PC-3 (cell line): ENCODE results near the gene TPO. TPM values are rescaled to one million over a fixed set of nuclear protein-coding genes. Genes with fewer than 3 reads are reported as not detected.

Experiments
- ATAC-seq: fragments of 200-7000 bp; cut with Tn5 transposase; 2 replicates; pipeline ENCODE4 v1.9.1; 2020; ENCODE audit warnings: mild to moderate bottlenecking, moderate library complexity
- BruUV-seq: library from RNA; stranded (reverse); fragments of 400-500 nt; replicated peaks from 2 replicates; lab custom pipeline; 2021; lab: Mats Ljungman, UMichigan
- CTCF ChIA-PET: fragments of 300-600 bp; sonication (Branson Sonifier 250); formaldehyde crosslinking; loops from one replicate; lab custom pipeline; 2022; ENCODE audit warnings: antibody characterized with exemption; lab: Charles Lee
- POLR2A ChIA-PET: fragments of 300-600 bp; sonication (Branson Sonifier 250); formaldehyde crosslinking; loops from one replicate; lab custom pipeline; 2022; ENCODE audit warnings: antibody characterized with exemption; ENCODE audit not compliant: unreplicated experiment; lab: Charles Lee
- DNase-seq: peaks from one replicate; pipeline ENCODE4 v3.0.0-alpha.2; 2015
- H2AFZ ChIP-seq: fragments of 300-600 bp; sonication (generic); 2 replicates; pipeline ENCODE4 v1.6.0; 2016; ENCODE audit warnings: antibody characterized with exemption, low read length
- H3F3A ChIP-seq: fragments of 300-600 bp; sonication (generic); one replicate; pipeline ENCODE4 v1.6.0; 2017; ENCODE audit warnings: antibody characterized with exemption, low read length, control low read depth, mild to moderate bottlenecking; ENCODE audit not compliant: unreplicated experiment
- H3K27ac ChIP-seq: fragments of 300-600 bp; sonication (generic); 2 replicates; pipeline ENCODE4 v1.5.1; 2016; ENCODE audit warnings: mild to moderate bottlenecking, low read length
- H3K27me3 ChIP-seq: fragments of 300-600 bp; sonication (generic); 2 replicates; pipeline ENCODE4 v1.6.1; 2016; ENCODE audit warnings: low read length, mixed read lengths
- H3K36me3 ChIP-seq: fragments of 300-600 bp; sonication (generic); 2 replicates; pipeline ENCODE4 v1.6.1; 2016; ENCODE audit warnings: low read depth, mixed run types, low read length, mixed read lengths
- H3K4me1 ChIP-seq: fragments of 300-600 bp; sonication (generic); 2 replicates; pipeline ENCODE4 v1.5.1; 2016; ENCODE audit warnings: low read length; ENCODE audit not compliant: insufficient read depth
- H3K4me2 ChIP-seq: fragments of 300-600 bp; sonication (generic); 2 replicates; pipeline ENCODE4 v1.6.0; 2016; ENCODE audit warnings: low read length
- H3K4me3 ChIP-seq: fragments of 300-600 bp; sonication (generic); 2 replicates; pipeline ENCODE4 v1.5.1; 2016; ENCODE audit warnings: mild to moderate bottlenecking, low read length, mixed read lengths
- H3K79me2 ChIP-seq: fragments of 300-600 bp; sonication (generic); 2 replicates; pipeline ENCODE4 v1.6.1; 2017; ENCODE audit warnings: low read length, mixed read lengths
- H3K9ac ChIP-seq: fragments of 300-600 bp; sonication (generic); 2 replicates; pipeline ENCODE4 v1.6.0; 2016; ENCODE audit warnings: mild to moderate bottlenecking, low read length
- H3K9me2 ChIP-seq: fragments of 300-600 bp; sonication (generic); replicated peaks from 2 replicates; pipeline ENCODE4 v1.6.1; 2016; ENCODE audit warnings: mixed run types, low read length, mixed read lengths
- H3K9me3 ChIP-seq: fragments of 300-600 bp; sonication (generic); 2 replicates; pipeline ENCODE4 v1.6.1; 2016; ENCODE audit warnings: low read length, mixed read lengths
- H4K20me1 ChIP-seq: fragments of 300-600 bp; sonication (generic); 2 replicates; pipeline ENCODE4 v1.6.1; 2016; ENCODE audit warnings: low read length, mixed read lengths
- EZH2 ChIP-seq: fragments of 300-600 bp; sonication (generic); IDR thresholded peaks from one replicate; pipeline ENCODE4 v1.6.1; 2017; ENCODE audit warnings: antibody characterized with exemption, mild to moderate bottlenecking, low read length; ENCODE audit not compliant: unreplicated experiment
- EZH2phosphoT487 ChIP-seq: fragments of 300-600 bp; sonication (generic); IDR thresholded peaks from 2 replicates; pipeline ENCODE4 v1.6.1; 2018; ENCODE audit warnings: mild to moderate bottlenecking, antibody characterized with exemption, low read length, borderline replicate concordance
- intact Hi-C: fragments of 100-400 bp; cut with micrococcal nuclease; formaldehyde crosslinking; loops from 2 replicates; pipeline ENCODE4 v1.9.0; 2023
- total RNA-seq: library from RNA; depleted of rRNA; stranded (reverse); fragments of >200 nt; gene quantifications from 2 replicates; pipeline ENCODE4 v1.2.3, GENCODE V29; 2014
- TF ChIP-seq, protein P1 (sequence below): fragments of 300-600 bp; sonication (generic); conservative IDR thresholded peaks from 2 replicates; pipeline ENCODE4 v1.5.1; 2017; ENCODE audit warnings: antibody characterized with exemption, low read depth, mild to moderate bottlenecking, low read length

TPO gene
- total RNA-seq, 1 experiment from 2014 or later, result not detected

- Histone ChIP-seq H3K9ac (no peak overlapping the region), H3K79me2 (no peaks in the 10 kb centered on the region), H2AFZ (no peak overlapping the region), H3K4me1 (no peaks in the 10 kb centered on the region), H3F3A (no peaks in the 10 kb centered on the region), H3K27ac (no peak overlapping the region), H3K9me2 (no peaks in the 10 kb centered on the region), H3K4me2 (no peak overlapping the region), H3K9me3 (no peaks in the 10 kb centered on the region), H3K36me3 (no peaks in the 10 kb centered on the region), H3K4me3 (no peak overlapping the region), H3K27me3 (peaks cover 54% of the 10 kb centered on the region), H4K20me1 (no peaks in the 10 kb centered on the region)
- no peak for TF ChIP-seq EZH2phosphoT487
- TF ChIP-seq, protein P1, sequence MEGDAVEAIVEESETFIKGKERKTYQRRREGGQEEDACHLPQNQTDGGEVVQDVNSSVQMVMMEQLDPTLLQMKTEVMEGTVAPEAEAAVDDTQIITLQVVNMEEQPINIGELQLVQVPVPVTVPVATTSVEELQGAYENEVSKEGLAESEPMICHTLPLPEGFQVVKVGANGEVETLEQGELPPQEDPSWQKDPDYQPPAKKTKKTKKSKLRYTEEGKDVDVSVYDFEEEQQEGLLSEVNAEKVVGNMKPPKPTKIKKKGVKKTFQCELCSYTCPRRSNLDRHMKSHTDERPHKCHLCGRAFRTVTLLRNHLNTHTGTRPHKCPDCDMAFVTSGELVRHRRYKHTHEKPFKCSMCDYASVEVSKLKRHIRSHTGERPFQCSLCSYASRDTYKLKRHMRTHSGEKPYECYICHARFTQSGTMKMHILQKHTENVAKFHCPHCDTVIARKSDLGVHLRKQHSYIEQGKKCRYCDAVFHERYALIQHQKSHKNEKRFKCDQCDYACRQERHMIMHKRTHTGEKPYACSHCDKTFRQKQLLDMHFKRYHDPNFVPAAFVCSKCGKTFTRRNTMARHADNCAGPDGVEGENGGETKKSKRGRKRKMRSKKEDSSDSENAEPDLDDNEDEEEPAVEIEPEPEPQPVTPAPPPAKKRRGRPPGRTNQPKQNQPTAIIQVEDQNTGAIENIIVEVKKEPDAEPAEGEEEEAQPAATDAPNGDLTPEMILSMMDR, result no peak
- no peak for TF ChIP-seq EZH2
- ATAC-seq (no peak), DNase-seq (no peak)
- POLR2A ChIA-PET, result no interaction called here
- intact Hi-C loops, result no loop called here
- CTCF ChIA-PET, result no interaction called here
- BruUV-seq, result no TSS peak
These were observed 49.7 kb downstream of the TPO start for GRCh38 chr2:1462994-1463393.

- H3K9me3 ChIP-seq, result peaks cover 3% of the 10 kb centered on the region; the same call in 1 of the 2 replicates
- H3K79me2 ChIP-seq, result no peaks in the 10 kb centered on the region
- ChIA-PET POLR2A (no interaction called here), CTCF (no interaction called here)
- peaks cover 50% of the 10 kb centered on the region for H3K27me3 ChIP-seq
- no peaks in the 10 kb centered on the region for H3K9me2 ChIP-seq
- H2AFZ ChIP-seq, result no peak overlapping the region
- no peak for TF ChIP-seq EZH2phosphoT487
- TF ChIP-seq EZH2, result no peak
- TF ChIP-seq, protein P1, result no peak
- intact Hi-C loops, result no loop called here
- no peak overlapping the region for H3K27ac ChIP-seq
- DNase-seq (no peak), ATAC-seq (no peak)
- no TSS peak for BruUV-seq
- H3K9ac ChIP-seq, result no peak overlapping the region
- H3F3A ChIP-seq, result no peaks in the 10 kb centered on the region
- H4K20me1 ChIP-seq, result no peaks in the 10 kb centered on the region
- no peaks in the 10 kb centered on the region for H3K36me3 ChIP-seq
- no peak overlapping the region for H3K4me2 ChIP-seq
- H3K4me3 ChIP-seq, result no peak overlapping the region
- H3K4me1 ChIP-seq, result no peaks in the 10 kb centered on the region
These were observed 59.1 kb downstream of the TPO start for GRCh38 chr2:1472350-1472749.

DNA sequence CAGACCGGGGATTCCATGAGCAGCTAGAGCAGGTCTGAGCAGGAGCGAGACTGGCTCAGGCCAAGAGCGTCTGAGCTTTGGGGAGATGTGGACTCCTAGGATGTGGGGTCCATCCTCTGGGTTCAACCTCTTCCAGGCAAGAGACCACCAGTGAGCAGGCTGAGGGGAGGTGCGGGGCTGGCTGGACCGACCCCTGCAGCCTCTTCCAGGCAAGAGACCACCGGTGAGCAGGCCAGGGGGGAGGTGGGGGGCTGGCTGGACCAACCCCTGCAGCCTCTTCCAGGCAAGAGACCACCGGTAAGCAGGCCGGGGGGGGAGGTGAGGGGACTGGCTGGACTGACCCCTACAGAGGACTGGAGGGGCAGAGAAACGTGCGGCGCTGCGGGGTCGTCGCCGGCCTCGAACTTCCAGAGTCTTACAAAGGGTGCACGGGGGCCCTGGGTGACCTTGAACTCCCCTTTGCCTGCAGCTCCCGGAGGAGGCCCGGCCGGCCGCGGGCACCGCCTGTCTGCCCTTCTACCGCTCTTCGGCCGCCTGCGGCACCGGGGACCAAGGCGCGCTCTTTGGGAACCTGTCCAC lies 63.4 kb downstream of the TPO start:
- Histone ChIP-seq H4K20me1 (no peaks in the 10 kb centered on the region), H3K9ac (no peak overlapping the region), H3K27ac (no peak overlapping the region), H3K4me3 (no peak overlapping the region), H3K79me2 (no peaks in the 10 kb centered on the region), H3F3A (no peaks in the 10 kb centered on the region), H3K9me2 (no peaks in the 10 kb centered on the region), H3K4me1 (no peaks in the 10 kb centered on the region), H3K4me2 (no peak overlapping the region), H3K9me3 (no peaks in the 10 kb centered on the region), H2AFZ (no peak overlapping the region), H3K36me3 (no peaks in the 10 kb centered on the region), H3K27me3 (peaks cover 57% of the 10 kb centered on the region)
- CTCF ChIA-PET, result no interaction called here
- intact Hi-C loops, result no loop called here
- ATAC-seq (no peak), DNase-seq (no peak)
- BruUV-seq, result no TSS peak
- no peak for TF ChIP-seq EZH2
- no peak for TF ChIP-seq EZH2phosphoT487
- TF ChIP-seq, protein P1, result no peak
- POLR2A ChIA-PET, result no interaction called here
